Neural cell (in vitro differentiated cells): ENCODE data around the gene PRRT1B. TPM values are rescaled to one million over a fixed set of nuclear protein-coding genes. Genes with fewer than 3 reads are reported as not detected.

ENCODE experiments used
- H2AFZ ChIP-seq: fragments of 200-600, 300-800 bp; sonication (generic), shearing (Covaris generic); 2 replicates; pipeline ENCODE4 v1.6.0; 2014; ENCODE audit warnings: low read depth, mild to moderate bottlenecking, antibody characterized with exemption, low read length, moderate library complexity
- H3F3A ChIP-seq: fragments of 200-600 bp; shearing (Covaris generic); 2 replicates; pipeline ENCODE4 v1.6.1; 2016; ENCODE audit warnings: mild to moderate bottlenecking, moderate library complexity, mixed read lengths, antibody characterized with exemption, low read length; ENCODE audit not compliant: insufficient read depth, poor library complexity, severe bottlenecking
- H3K27ac ChIP-seq: fragments of 200-600, 300-800 bp; sonication (generic), shearing (Covaris generic); 2 replicates; pipeline ENCODE4 v1.5.1; 2014; ENCODE audit warnings: mild to moderate bottlenecking, low read length, moderate library complexity
- H3K27me3 ChIP-seq: fragments of 300-800, 200-600 bp; sonication (generic), shearing (Covaris generic); 2 replicates; pipeline ENCODE4 v1.6.0; 2014; ENCODE audit warnings: mild to moderate bottlenecking, low read depth, low read length, moderate library complexity; ENCODE audit not compliant: insufficient read depth
- H3K36me3 ChIP-seq: fragments of 300-800, 200-600 bp; sonication (generic), shearing (Covaris generic); 2 replicates; pipeline ENCODE4 v1.5.1; 2014; ENCODE audit warnings: mild to moderate bottlenecking, antibody characterized with exemption, low read length, moderate library complexity; ENCODE audit not compliant: insufficient read depth
- H3K4me2 ChIP-seq: fragments of 300-800, 200-600 bp; sonication (generic), shearing (Covaris generic); 2 replicates; pipeline ENCODE4 v1.6.0; 2014; ENCODE audit warnings: mild to moderate bottlenecking, low read length
- H3K4me3 ChIP-seq: fragments of 300-800, 200-600 bp; sonication (generic), shearing (Covaris generic); 2 replicates; pipeline ENCODE4 v1.5.1; 2014; ENCODE audit warnings: mild to moderate bottlenecking, low read length, moderate library complexity
- H3K79me2 ChIP-seq: fragments of 200-600 bp; shearing (Covaris generic); replicated peaks from 2 replicates; pipeline ENCODE4 v1.6.0; 2014; ENCODE audit warnings: mild to moderate bottlenecking, low read length, moderate library complexity; ENCODE audit not compliant: insufficient read depth
- H3K9ac ChIP-seq: fragments of 300-800, 200-600 bp; sonication (generic), shearing (Covaris generic); 2 replicates; pipeline ENCODE4 v1.6.1; 2016; ENCODE audit warnings: mild to moderate bottlenecking, low read length, mixed read lengths
- H3K9me2 ChIP-seq: fragments of 200-600 bp; shearing (Covaris generic); 2 replicates; pipeline ENCODE4 v1.6.1; 2016; ENCODE audit warnings: mild to moderate bottlenecking, low read length, mixed read lengths; ENCODE audit not compliant: insufficient read depth
- H3K9me3 ChIP-seq: fragments of 200-600, 300-800 bp; sonication (generic), shearing (Covaris generic); 2 replicates; pipeline ENCODE4 v1.6.1; 2016; ENCODE audit warnings: mild to moderate bottlenecking, mixed run types, low read length, moderate library complexity, mixed read lengths
- H4K20me1 ChIP-seq: fragments of 200-600 bp; shearing (Covaris generic); 2 replicates; pipeline ENCODE4 v1.6.1; 2016; ENCODE audit warnings: mild to moderate bottlenecking, mixed run types; ENCODE audit not compliant: insufficient read depth
- EP300 ChIP-seq: fragments of 450-650 bp; conservative IDR thresholded peaks from 2 replicates; pipeline ENCODE4 v1.6.1; 2014; ENCODE audit warnings: antibody characterized with exemption, mild to moderate bottlenecking, moderate library complexity; ENCODE audit not compliant: poor library complexity, severe bottlenecking
- EZH2 ChIP-seq: fragments of 200-600, 300-800 bp; shearing (Covaris generic), sonication (generic); IDR thresholded peaks from 2 replicates; pipeline ENCODE4 v1.6.1; 2014; ENCODE audit warnings: antibody characterized with exemption, low read length, borderline replicate concordance, mild to moderate bottlenecking; ENCODE audit not compliant: insufficient read depth, poor library complexity, severe bottlenecking
- MXI1 ChIP-seq: fragments of 450-650 bp; conservative IDR thresholded peaks from 2 replicates; pipeline ENCODE4 v1.6.1; 2014; ENCODE audit warnings: antibody characterized with exemption, mild to moderate bottlenecking; ENCODE audit not compliant: poor library complexity, severe bottlenecking
- POLR2AphosphoS5 ChIP-seq: IDR thresholded peaks from 2 replicates; pipeline ENCODE4 v1.6.1; 2012
- RAD21 ChIP-seq: fragments of 450-650 bp; conservative IDR thresholded peaks from 2 replicates; pipeline ENCODE4 v1.6.1; 2014; ENCODE audit warnings: antibody characterized with exemption, mild to moderate bottlenecking, moderate library complexity
- SMC3 ChIP-seq: fragments of 450-650 bp; conservative IDR thresholded peaks from 2 replicates; pipeline ENCODE4 v1.6.1; 2014; ENCODE audit warnings: antibody characterized with exemption, mild to moderate bottlenecking, moderate library complexity; ENCODE audit not compliant: poor library complexity
- TAF1 ChIP-seq: IDR thresholded peaks from 2 replicates; pipeline ENCODE4 v1.6.1; 2012; ENCODE audit warnings: low read depth
- polyA plus RNA-seq: library from polyadenylated mRNA; depleted of rRNA; stranded (reverse); fragments of >200 nt; gene quantifications from 2 replicates; pipeline ENCODE4 v1.2.3, GENCODE V29; 2014
- TF ChIP-seq, protein P1 (sequence below): fragments of 450-650 bp; IDR thresholded peaks from 2 replicates; pipeline ENCODE4 v1.5.1; 2014; ENCODE audit warnings: antibody characterized with exemption, mild to moderate bottlenecking, moderate library complexity; ENCODE audit not compliant: poor library complexity, severe bottlenecking
- TF ChIP-seq, protein P2 (sequence below): IDR thresholded peaks from 2 replicates; pipeline ENCODE4 v1.6.1; 2012; ENCODE audit warnings: borderline replicate concordance

The PRRT1B gene
- polyA plus RNA-seq, 1 donor from 2014 or later, result not detected

- no peaks in the 10 kb centered on the region for H3F3A ChIP-seq
- H3K4me2 ChIP-seq, result no peak overlapping the region
- no peak overlapping the region for H3K9ac ChIP-seq
- no peaks in the 10 kb centered on the region for H3K9me2 ChIP-seq
- no peaks in the 10 kb centered on the region for H3K36me3 ChIP-seq
- H4K20me1 ChIP-seq, result no peaks in the 10 kb centered on the region
- no peak overlapping the region for H2AFZ ChIP-seq
- TF ChIP-seq RAD21 (no peak), TAF1 (no peak), SMC3 (no peak), MXI1 (no peak), EZH2 (no peak), EP300 (no peak), POLR2AphosphoS5 (no peak)
- TF ChIP-seq, protein P1, sequence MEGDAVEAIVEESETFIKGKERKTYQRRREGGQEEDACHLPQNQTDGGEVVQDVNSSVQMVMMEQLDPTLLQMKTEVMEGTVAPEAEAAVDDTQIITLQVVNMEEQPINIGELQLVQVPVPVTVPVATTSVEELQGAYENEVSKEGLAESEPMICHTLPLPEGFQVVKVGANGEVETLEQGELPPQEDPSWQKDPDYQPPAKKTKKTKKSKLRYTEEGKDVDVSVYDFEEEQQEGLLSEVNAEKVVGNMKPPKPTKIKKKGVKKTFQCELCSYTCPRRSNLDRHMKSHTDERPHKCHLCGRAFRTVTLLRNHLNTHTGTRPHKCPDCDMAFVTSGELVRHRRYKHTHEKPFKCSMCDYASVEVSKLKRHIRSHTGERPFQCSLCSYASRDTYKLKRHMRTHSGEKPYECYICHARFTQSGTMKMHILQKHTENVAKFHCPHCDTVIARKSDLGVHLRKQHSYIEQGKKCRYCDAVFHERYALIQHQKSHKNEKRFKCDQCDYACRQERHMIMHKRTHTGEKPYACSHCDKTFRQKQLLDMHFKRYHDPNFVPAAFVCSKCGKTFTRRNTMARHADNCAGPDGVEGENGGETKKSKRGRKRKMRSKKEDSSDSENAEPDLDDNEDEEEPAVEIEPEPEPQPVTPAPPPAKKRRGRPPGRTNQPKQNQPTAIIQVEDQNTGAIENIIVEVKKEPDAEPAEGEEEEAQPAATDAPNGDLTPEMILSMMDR, result no peak
- TF ChIP-seq, protein P2, sequence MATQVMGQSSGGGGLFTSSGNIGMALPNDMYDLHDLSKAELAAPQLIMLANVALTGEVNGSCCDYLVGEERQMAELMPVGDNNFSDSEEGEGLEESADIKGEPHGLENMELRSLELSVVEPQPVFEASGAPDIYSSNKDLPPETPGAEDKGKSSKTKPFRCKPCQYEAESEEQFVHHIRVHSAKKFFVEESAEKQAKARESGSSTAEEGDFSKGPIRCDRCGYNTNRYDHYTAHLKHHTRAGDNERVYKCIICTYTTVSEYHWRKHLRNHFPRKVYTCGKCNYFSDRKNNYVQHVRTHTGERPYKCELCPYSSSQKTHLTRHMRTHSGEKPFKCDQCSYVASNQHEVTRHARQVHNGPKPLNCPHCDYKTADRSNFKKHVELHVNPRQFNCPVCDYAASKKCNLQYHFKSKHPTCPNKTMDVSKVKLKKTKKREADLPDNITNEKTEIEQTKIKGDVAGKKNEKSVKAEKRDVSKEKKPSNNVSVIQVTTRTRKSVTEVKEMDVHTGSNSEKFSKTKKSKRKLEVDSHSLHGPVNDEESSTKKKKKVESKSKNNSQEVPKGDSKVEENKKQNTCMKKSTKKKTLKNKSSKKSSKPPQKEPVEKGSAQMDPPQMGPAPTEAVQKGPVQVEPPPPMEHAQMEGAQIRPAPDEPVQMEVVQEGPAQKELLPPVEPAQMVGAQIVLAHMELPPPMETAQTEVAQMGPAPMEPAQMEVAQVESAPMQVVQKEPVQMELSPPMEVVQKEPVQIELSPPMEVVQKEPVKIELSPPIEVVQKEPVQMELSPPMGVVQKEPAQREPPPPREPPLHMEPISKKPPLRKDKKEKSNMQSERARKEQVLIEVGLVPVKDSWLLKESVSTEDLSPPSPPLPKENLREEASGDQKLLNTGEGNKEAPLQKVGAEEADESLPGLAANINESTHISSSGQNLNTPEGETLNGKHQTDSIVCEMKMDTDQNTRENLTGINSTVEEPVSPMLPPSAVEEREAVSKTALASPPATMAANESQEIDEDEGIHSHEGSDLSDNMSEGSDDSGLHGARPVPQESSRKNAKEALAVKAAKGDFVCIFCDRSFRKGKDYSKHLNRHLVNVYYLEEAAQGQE, result no peak
- no peak overlapping the region for H3K27ac ChIP-seq
- H3K9me3 ChIP-seq, result no peaks in the 10 kb centered on the region
- no peaks in the 10 kb centered on the region for H3K27me3 ChIP-seq
- H3K4me3 ChIP-seq, result no peak overlapping the region
- no peaks in the 10 kb centered on the region for H3K79me2 ChIP-seq
These were observed 49.8 kb downstream of the PRRT1B start for GRCh38 chr9:131594906-131595665.

GRCh38 chr9:131595696-131596429 is 50.5 kb downstream of the PRRT1B start:
- Histone ChIP-seq H3K79me2 (no peaks in the 10 kb centered on the region), H3K27me3 (no peaks in the 10 kb centered on the region), H3K9me2 (no peaks in the 10 kb centered on the region), H3K27ac (no peak overlapping the region), H2AFZ (no peak overlapping the region), H3F3A (no peaks in the 10 kb centered on the region), H3K4me3 (no peak overlapping the region), H3K9ac (no peak overlapping the region), H4K20me1 (no peaks in the 10 kb centered on the region), H3K9me3 (no peaks in the 10 kb centered on the region), H3K36me3 (no peaks in the 10 kb centered on the region), H3K4me2 (no peak overlapping the region)
- no peak for TF ChIP-seq TAF1
- no peak for TF ChIP-seq POLR2AphosphoS5
- TF ChIP-seq, protein P1, result no peak
- TF ChIP-seq EP300, result no peak
- TF ChIP-seq SMC3, result no peak
- TF ChIP-seq, protein P2, result no peak
